ENCODE results near the gene SPINT4.

DNA sequence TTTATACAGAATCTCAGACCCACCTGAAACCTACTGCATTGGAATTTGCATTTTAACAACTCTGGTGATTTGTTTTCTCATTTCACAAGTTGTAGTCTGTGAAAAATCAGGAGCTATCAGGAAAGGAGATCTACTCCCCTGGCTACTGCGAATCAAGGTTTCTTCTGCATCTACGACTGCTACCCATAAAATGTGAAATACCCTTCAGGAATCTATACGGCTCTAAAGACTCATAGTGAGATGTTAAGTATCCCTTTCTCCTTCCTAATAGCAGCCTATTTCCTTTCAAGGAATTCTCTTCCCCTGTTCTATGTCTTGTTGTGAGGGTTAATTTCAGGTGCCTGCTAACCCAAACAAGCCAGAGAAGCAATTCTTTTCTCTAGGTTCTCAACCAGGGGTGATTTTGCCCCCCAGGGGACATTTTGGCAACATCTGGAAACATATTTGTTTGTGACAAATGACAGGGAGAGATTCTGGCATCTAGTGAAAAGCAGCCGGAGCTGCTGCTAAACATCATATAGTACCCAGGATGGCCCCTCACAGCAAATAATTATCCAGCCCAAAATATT, 43.2 kb downstream of the SPINT4 start:
- TF ChIP-seq POLR2A (IDR thresholded peaks at IDR 0.05) (no peak), EP300 (IDR thresholded peaks at IDR 0.05) (no peak)
